Measurements from ENCODE around the gene CAMTA1.

CAMTA1 gene

DNA sequence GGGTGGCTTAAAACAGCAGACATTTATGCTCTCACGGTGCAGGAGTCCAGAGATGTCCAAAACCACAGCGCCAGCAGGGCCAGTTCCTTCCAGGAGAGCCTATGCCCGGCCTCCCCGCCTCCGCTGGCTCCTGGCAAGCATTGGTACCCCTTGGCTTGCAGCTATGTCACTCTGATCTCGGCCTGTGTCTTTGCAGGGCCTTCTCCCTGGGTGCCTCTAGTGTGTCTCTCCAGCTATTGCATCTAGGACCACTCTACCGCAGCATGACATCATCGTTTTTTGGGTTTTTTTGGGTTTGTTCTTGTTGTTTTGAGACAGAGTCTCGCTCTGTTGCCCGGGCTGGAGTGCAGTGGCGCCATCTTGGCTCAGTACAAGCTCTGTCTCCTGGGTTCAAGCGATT, 788.2 kb downstream of the CAMTA1 start:
- TF ChIP-seq, protein P1, sequence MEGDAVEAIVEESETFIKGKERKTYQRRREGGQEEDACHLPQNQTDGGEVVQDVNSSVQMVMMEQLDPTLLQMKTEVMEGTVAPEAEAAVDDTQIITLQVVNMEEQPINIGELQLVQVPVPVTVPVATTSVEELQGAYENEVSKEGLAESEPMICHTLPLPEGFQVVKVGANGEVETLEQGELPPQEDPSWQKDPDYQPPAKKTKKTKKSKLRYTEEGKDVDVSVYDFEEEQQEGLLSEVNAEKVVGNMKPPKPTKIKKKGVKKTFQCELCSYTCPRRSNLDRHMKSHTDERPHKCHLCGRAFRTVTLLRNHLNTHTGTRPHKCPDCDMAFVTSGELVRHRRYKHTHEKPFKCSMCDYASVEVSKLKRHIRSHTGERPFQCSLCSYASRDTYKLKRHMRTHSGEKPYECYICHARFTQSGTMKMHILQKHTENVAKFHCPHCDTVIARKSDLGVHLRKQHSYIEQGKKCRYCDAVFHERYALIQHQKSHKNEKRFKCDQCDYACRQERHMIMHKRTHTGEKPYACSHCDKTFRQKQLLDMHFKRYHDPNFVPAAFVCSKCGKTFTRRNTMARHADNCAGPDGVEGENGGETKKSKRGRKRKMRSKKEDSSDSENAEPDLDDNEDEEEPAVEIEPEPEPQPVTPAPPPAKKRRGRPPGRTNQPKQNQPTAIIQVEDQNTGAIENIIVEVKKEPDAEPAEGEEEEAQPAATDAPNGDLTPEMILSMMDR (IDR thresholded peaks at IDR 0.05; ENCODE audit: insufficient read depth, low read depth, low read length, missing control alignments), result no peak
- DNase-seq (ENCODE audit: low read depth), result no peak
- H3K4me3 ChIP-seq (ENCODE audit: low read length), result no peak overlapping the region

DNA sequence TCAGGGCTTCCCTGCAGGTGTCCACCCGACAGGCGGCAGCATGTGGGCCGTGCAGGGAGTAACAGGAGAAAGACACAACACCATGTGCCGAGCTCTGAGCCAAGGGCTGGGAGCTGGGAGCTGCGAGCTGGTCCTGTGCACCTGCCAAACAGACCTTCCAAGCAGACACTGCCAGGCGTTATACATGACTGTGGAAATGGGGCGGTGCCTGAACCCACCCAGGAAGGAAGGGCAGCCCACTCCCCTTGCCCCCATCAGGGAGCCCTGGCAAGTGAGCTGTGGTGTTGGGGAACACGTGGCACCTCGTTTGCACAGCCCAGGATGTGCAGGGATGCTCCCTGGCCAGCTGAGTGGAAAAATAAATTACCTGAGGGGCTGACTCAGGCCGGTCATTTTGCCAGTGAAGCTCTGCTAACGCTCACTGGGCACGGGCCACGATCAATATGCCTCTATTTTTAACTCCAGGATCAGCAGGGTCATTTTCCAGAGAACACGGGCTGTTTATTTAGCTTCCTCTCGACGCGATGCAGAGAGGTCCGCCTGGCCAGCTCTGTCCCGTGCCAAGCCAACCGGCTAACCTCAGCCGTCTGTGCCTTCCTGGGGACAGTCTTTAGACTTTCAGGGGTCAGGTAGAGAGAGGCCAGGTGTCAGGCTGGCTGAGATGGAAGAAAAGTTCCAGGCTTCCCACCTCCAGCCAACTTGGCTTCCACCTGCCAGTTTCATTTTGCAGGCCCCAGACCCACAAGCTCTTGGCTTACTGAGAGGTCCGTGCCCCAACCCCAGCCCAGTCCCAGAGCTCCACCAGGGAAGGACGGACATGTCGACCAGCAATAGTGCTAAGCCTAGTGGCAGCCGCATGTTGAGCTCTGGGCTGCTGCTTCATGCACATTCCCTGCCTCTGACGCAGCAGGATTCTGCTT, 789.1 kb downstream of the CAMTA1 start:
- TF ChIP-seq, protein P1 (IDR thresholded peaks at IDR 0.05; ENCODE audit: insufficient read depth, low read depth, low read length, missing control alignments), result no peak
- no peak overlapping the region for H3K4me3 ChIP-seq (ENCODE audit: low read length)
- DNase-seq (ENCODE audit: low read depth), result no peak

DNA sequence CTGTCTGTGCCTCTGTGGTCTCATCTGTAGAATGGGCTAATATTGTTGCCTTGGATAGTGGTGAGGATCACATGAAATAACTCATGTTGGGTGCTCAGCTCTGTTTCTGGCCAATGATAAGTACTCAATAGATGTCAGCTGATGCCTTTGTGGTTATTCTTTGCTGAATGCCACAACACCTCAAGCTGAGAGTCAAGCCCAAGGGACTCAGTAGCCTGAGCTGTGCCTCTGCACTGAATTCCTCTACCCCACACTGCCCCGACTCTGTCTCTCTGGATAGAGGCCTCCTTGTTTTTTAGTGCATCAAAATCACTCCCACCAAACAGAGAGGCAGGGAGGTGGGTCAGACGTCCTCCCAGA, 789.8 kb downstream of the CAMTA1 start:
- no peak for DNase-seq (ENCODE audit: low read depth)
- H3K4me3 ChIP-seq (ENCODE audit: low read length), result no peak overlapping the region
- TF ChIP-seq, protein P1 (IDR thresholded peaks at IDR 0.05; ENCODE audit: insufficient read depth, low read depth, low read length, missing control alignments), result no peak

DNA sequence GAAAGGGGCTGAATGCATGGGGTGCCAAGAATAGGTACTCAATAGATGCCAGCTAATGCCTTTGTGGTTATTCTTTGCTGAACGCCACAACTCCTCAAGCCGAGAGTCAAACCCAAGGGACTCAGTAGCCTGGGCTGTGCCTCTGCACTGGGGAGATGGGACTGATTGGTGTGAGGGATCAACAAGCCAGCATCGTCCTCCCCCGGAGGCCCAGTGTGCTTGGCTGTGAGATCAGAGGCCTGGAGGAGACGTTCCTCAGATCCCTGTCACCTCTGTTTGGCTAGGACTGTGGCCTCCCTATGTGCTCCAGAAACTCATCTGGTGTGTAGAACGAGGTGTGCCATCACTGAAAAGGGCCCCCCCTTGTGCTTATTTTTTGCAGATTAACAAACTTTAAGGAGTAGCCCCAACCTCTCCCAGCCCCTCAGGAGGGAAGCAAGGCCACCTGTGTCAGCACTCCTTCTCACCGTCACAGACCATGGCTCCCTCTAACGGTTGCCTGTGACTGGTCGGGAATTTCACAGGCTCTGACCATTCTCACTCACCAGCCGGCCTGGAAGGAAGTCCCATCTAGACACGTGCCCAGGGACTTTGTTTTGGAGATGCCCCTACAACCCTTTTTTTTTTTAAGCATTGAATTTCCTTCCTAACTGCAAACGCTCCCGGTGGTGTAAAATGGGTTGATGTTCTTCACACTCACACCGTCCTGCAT, 791.8 kb downstream of the CAMTA1 start:
- TF ChIP-seq, protein P1 (IDR thresholded peaks at IDR 0.05; ENCODE audit: insufficient read depth, low read depth, low read length, missing control alignments), result peak; percentile 26
- DNase-seq (ENCODE audit: low read depth), result peak; percentile 18
- H3K4me3 ChIP-seq (ENCODE audit: low read length), result no peak overlapping the region

DNA sequence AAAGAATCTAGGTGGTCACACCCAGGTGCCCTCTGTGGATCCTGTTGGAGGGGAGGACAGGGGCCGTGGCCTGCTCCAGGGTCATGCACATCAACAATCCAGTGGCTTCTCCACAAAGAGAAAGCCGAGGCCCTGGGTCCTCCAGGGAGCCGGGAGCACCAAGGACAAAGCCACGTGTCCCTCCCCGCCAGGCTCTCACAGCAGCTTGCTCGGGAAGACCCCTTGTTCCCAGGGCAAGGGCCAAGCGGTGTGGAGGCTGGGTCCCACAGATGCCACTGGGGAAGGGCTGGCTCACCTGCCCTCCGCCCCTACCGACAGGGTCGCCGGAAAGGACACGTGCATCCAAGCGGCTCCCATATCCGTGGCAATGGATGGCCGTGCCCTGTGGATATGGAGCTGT, 793.0 kb downstream of the CAMTA1 start:
- H3K4me3 ChIP-seq (ENCODE audit: low read length), result no peak overlapping the region
- TF ChIP-seq, protein P1 (IDR thresholded peaks at IDR 0.05; ENCODE audit: insufficient read depth, low read depth, low read length, missing control alignments), result no peak
- no peak for DNase-seq (ENCODE audit: low read depth)

DNA sequence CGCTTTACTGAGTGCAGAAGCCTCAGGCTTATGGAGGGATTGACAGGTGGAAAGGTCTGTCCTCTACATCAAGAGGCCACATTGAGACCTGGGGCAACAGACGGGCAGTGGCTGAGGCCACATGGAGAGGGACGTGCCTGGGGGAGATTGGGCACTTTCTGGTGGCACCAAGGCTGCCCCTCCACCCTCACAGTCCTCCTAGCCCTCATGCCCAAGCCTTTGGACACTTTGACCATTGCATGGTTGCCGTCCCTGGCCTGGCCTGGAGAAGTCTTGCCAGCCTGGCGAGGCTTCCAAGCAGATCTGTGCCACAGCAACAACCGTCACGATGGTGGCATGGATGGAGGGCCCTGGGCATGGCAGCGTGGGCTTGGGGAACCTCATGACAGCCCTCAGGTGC, 793.8 kb downstream of the CAMTA1 start:
- H3K4me3 ChIP-seq (ENCODE audit: low read length), result no peak overlapping the region
- TF ChIP-seq, protein P1 (IDR thresholded peaks at IDR 0.05; ENCODE audit: insufficient read depth, low read depth, low read length, missing control alignments), result no peak
- DNase-seq (ENCODE audit: low read depth), result no peak

Data from epithelial cell of esophagus (primary cell).